ENCODE measurements around the gene UCK1. TPM values are rescaled to one million over a fixed set of nuclear protein-coding genes. Genes with fewer than 3 reads are reported as not detected.

Gene UCK1
- total and polyA plus RNA-seq, 2 of the 8 experiments (the other 6 are each of a cell fraction or from before 2014, with no cell fraction given): 35.1 to 42.0 TPM

- TF ChIP-seq, protein P1, sequence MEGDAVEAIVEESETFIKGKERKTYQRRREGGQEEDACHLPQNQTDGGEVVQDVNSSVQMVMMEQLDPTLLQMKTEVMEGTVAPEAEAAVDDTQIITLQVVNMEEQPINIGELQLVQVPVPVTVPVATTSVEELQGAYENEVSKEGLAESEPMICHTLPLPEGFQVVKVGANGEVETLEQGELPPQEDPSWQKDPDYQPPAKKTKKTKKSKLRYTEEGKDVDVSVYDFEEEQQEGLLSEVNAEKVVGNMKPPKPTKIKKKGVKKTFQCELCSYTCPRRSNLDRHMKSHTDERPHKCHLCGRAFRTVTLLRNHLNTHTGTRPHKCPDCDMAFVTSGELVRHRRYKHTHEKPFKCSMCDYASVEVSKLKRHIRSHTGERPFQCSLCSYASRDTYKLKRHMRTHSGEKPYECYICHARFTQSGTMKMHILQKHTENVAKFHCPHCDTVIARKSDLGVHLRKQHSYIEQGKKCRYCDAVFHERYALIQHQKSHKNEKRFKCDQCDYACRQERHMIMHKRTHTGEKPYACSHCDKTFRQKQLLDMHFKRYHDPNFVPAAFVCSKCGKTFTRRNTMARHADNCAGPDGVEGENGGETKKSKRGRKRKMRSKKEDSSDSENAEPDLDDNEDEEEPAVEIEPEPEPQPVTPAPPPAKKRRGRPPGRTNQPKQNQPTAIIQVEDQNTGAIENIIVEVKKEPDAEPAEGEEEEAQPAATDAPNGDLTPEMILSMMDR (IDR thresholded peaks at IDR 0.05; ENCODE audit: control extremely low read depth in 1 of 3, insufficient read depth in 1 of 3, low read depth in 1 of 3, low read length in 3 of 3): 0 out of 4 replicates have a peak, but pooled peaks of 1 of the 3 experiments have one; percentile 2
- no peak for TF ChIP-seq CBX8 (IDR thresholded peaks at IDR 0.05; ENCODE audit: borderline replicate concordance, low read depth, low read length)
Measured at GRCh38 chr9:131530546-131530919, 530 bp downstream of the UCK1 start (continued).

All from H1 (cell line).